Gastroesophageal sphincter (tissue), 3 donors: ENCODE measurements around the gene RSPH9.

Experiments used
- EP300 ChIP-seq: sonication (generic); formaldehyde crosslinking; IDR thresholded peaks from one replicate; pipeline ENCODE4 v1.6.1; 2017; ENCODE audit warnings: antibody characterized with exemption, mild to moderate bottlenecking
- POLR2A ChIP-seq, 2 donors: fragments of 450-650 bp; IDR thresholded peaks; one replicate each; pipeline ENCODE4 v1.6.1; 2017; ENCODE audit warnings: antibody characterized with exemption in 2 of 2, mild to moderate bottlenecking in 2 of 2, moderate library complexity in 1 of 2
- POLR2AphosphoS5 ChIP-seq: sonication (generic); formaldehyde crosslinking; IDR thresholded peaks from one replicate; pipeline ENCODE4 v1.6.1; 2017; ENCODE audit warnings: antibody characterized with exemption
- TF ChIP-seq, protein P1 (sequence below), 4 experiments: fragments of 200-600 bp in 2 of 4; fragments of 450-650 bp in 2 of 4; sonication (generic) in 1 of 4; IDR thresholded peaks; one replicate each; pipeline ENCODE4 v1.5.1; 2017 to 2019; ENCODE audit warnings: antibody characterized with exemption in 4 of 4, mild to moderate bottlenecking in 2 of 4, moderate library complexity in 2 of 4

DNA sequence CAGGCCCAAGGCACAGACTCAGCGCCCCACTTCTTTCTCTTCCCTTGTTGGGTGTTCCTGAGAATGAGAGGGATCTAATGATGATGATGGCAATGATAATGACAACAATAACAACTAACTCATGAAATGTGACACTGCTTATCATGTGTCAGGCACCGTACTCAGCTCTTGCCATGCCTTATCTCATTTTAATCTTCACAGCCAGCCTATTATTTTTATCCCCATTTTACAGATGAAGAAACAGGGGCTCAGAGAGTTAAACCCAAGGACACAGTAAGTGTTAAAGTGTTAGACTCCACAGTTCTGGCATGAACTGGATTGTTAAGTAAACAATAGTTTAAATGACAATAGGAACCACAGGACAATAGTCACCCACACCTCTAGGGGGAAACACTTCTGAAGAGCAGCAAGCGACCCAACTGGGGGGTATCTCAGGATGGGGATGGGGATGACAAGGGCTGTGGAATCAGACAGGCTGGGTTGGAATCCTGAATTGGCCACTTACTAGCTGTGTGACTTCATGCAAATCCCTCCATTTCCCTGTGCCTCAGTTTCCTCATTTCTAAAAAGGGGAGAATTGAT is 12.5 kb downstream of the RSPH9 start:
- TF ChIP-seq POLR2A (IDR thresholded peaks at IDR 0.05) (no peak), POLR2AphosphoS5 (no peak), EP300 (no peak)
- TF ChIP-seq, protein P1, sequence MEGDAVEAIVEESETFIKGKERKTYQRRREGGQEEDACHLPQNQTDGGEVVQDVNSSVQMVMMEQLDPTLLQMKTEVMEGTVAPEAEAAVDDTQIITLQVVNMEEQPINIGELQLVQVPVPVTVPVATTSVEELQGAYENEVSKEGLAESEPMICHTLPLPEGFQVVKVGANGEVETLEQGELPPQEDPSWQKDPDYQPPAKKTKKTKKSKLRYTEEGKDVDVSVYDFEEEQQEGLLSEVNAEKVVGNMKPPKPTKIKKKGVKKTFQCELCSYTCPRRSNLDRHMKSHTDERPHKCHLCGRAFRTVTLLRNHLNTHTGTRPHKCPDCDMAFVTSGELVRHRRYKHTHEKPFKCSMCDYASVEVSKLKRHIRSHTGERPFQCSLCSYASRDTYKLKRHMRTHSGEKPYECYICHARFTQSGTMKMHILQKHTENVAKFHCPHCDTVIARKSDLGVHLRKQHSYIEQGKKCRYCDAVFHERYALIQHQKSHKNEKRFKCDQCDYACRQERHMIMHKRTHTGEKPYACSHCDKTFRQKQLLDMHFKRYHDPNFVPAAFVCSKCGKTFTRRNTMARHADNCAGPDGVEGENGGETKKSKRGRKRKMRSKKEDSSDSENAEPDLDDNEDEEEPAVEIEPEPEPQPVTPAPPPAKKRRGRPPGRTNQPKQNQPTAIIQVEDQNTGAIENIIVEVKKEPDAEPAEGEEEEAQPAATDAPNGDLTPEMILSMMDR (IDR thresholded peaks at IDR 0.05) = no peak
